Astrocyte (in vitro differentiated cells and primary cell): ENCODE measurements around the gene SH3BP2.

Experiments used
- CTCF ChIP-seq: IDR thresholded peaks from 2 replicates; pipeline ENCODE4 v1.5.1; 2011; ENCODE audit warnings: low read depth, mild to moderate bottlenecking, inconsistent platforms, low read length, moderate library complexity; ENCODE audit not compliant: insufficient read depth
- EZH2 ChIP-seq: IDR thresholded peaks from 2 replicates; pipeline ENCODE4 v1.6.1; 2012; ENCODE audit warnings: mild to moderate bottlenecking, low read length, inconsistent platforms; ENCODE audit not compliant: insufficient read depth

- no peak for TF ChIP-seq CTCF
- no peak for TF ChIP-seq EZH2
Observed at GRCh38 chr4:2768921-2769336, 24.0 kb upstream of the SH3BP2 start.
